Activated CD4-positive, alpha-beta T cell treated with anti-CD3 and anti-CD28 coated beads for 36 hours (primary cell): Measurements from ENCODE around the gene SLC5A11. TPM values are rescaled to one million over a fixed set of nuclear protein-coding genes. Genes with fewer than 3 reads are reported as not detected.
A peak's percentile ranks its signal among the peaks of the same experiment; 100 is the strongest.
"Not testable (repeated sequence)": the region's sequence is repeated elsewhere in the genome, so short reads cannot be mapped to it uniquely, and the experiment has no call there.

Experiments used
- ATAC-seq: fragments of 200-7000 bp; cut with Tn5 transposase; one replicate; pipeline ENCODE4 v1.10.0; 2021; ENCODE audit warnings: mild to moderate bottlenecking, moderate library complexity
- CTCF ChIA-PET: fragments of 350-600 bp; sonication (Branson Sonifier 250); formaldehyde crosslinking; loops from one replicate; lab custom pipeline; 2021; ENCODE audit warnings: antibody characterized with exemption; lab: Charles Lee
- POLR2A ChIA-PET: fragments of 350-600 bp; sonication (Branson Sonifier 250); formaldehyde crosslinking; loops from one replicate; lab custom pipeline; 2021; ENCODE audit warnings: antibody characterized with exemption, inconsistent platforms; lab: Charles Lee
- DNase-seq: peaks from one replicate; pipeline ENCODE4 v3.0.0-alpha.2; 2020
- H3K27ac Mint-ChIP-seq: one replicate; pipeline ENCODE4 v1.8.0; 2021; ENCODE audit warnings: mixed read lengths
- H3K27me3 Mint-ChIP-seq: one replicate; pipeline ENCODE4 v1.8.0; 2021; ENCODE audit warnings: mixed read lengths
- H3K36me3 Mint-ChIP-seq: one replicate; pipeline ENCODE4 v1.8.0; 2021; ENCODE audit warnings: low read depth, mixed read lengths
- H3K4me1 Mint-ChIP-seq: one replicate; pipeline ENCODE4 v1.8.0; 2021; ENCODE audit warnings: mixed read lengths
- H3K4me3 Mint-ChIP-seq: one replicate; pipeline ENCODE4 v1.8.0; 2021; ENCODE audit warnings: mild to moderate bottlenecking, moderate library complexity, mixed read lengths
- H3K9me3 Mint-ChIP-seq: one replicate; pipeline ENCODE4 v1.8.0; 2021; ENCODE audit warnings: low read depth, mixed read lengths
- intact Hi-C, 2 experiments: fragments of 100-400 bp; cut with DNase I in 1 of 2; cut with micrococcal nuclease in 1 of 2; formaldehyde crosslinking; loops; one replicate each; pipeline versions ENCODE4 v1.14.2 to v1.15.1; 2022 to 2024; cut with DNase I, micrococcal nuclease
- total RNA-seq, 2 experiments: library from RNA; stranded (reverse); gene quantifications; one replicate each; pipeline ENCODE4 v1.2.3, GENCODE V29; 2021

Gene SLC5A11
- not detected for total RNA-seq

GRCh38 chr16:24845726-24846547 lies at the start of gene SLC5A11:
Gene SLC5A11, plus strand, starts transcription at chr16:24845963. Its CDS starts 12,681 bp downstream, at chr16:24858644.
- H3K4me3 Mint-ChIP-seq, result no peak within 1 kb of the TSS
- no peak for ATAC-seq
- no peaks in the 10 kb centered on the region for H3K9me3 Mint-ChIP-seq
- CTCF ChIA-PET, result no interaction called here
- peaks cover 7% of the 10 kb centered on the region for H3K4me1 Mint-ChIP-seq
- POLR2A ChIA-PET, result no interaction called here
- no peak within 1 kb of the TSS for H3K27ac Mint-ChIP-seq
- H3K27me3 Mint-ChIP-seq, result no peaks in the 10 kb centered on the region
- intact Hi-C loops, result no loop called here
- H3K36me3 Mint-ChIP-seq, result no peaks in the 10 kb centered on the region
- DNase-seq, result no peak

GRCh38 chr16:24800586-24800985 lies 45.2 kb upstream of the SLC5A11 start:
- peaks cover 58% of the 10 kb centered on the region for H3K36me3 Mint-ChIP-seq
- ATAC-seq, result no peak
- POLR2A ChIA-PET, result no interaction called here

GRCh38 chr16:24801761-24802302 lies 43.9 kb upstream of the SLC5A11 start:
- Mint-ChIP-seq H3K4me3 (no peak overlapping the region), H3K27me3 (no peaks in the 10 kb centered on the region), H3K9me3 (no peaks in the 10 kb centered on the region), H3K4me1 (peaks cover 3% of the 10 kb centered on the region), H3K27ac (peak overlapping the region; percentile 37), H3K36me3 (peaks cover 66% of the 10 kb centered on the region)
- POLR2A ChIA-PET, result no interaction called here
- intact Hi-C loops, result no loop called here
- CTCF ChIA-PET, result interaction anchor here (0.6 to 1.4 kb wide), 2 partner anchors 10 to 259 kb away, joined by 3 read pairs; no protein-coding TSS in a partner anchor
- no peak for DNase-seq
- no peak for ATAC-seq

More at GRCh38 chr16:24800586-24800985, 45.2 kb upstream of the SLC5A11 start:
- Mint-ChIP-seq H3K4me1 (peaks cover 3% of the 10 kb centered on the region), H3K27ac (peak overlapping the region; percentile 4), H3K4me3 (no peak overlapping the region), H3K27me3 (no peaks in the 10 kb centered on the region), H3K9me3 (no peaks in the 10 kb centered on the region)
- DNase-seq, result no peak
- CTCF ChIA-PET, result interaction anchor here (0.6 to 1.4 kb wide), 3 partner anchors 43 to 344 kb away, joined by 3 read pairs; no protein-coding TSS in a partner anchor
- intact Hi-C loops, result no loop called here

GRCh38 chr16:24805484-24805883 lies 40.3 kb upstream of the SLC5A11 start:
- no peak for ATAC-seq
- Mint-ChIP-seq H3K4me1 (no peaks in the 10 kb centered on the region), H3K27ac (no peak overlapping the region), H3K36me3 (peaks cover 61% of the 10 kb centered on the region), H3K27me3 (no peaks in the 10 kb centered on the region), H3K9me3 (no peaks in the 10 kb centered on the region), H3K4me3 (no peak overlapping the region)
- ChIA-PET POLR2A (no interaction called here), CTCF (no interaction called here)
- DNase-seq, result no peak
- intact Hi-C loops, result no loop called here

- intact Hi-C loops, result no loop called here
- POLR2A ChIA-PET, result interaction anchor here (0.6 kb wide), 1 partner anchor 1132 kb away, joined by 6 read pairs; no protein-coding TSS in a partner anchor
- ATAC-seq, result no peak
These were observed 38.5 kb upstream of the SLC5A11 start for GRCh38 chr16:24807301-24807700.

GRCh38 chr16:24810951-24811843 lies 34.6 kb upstream of the SLC5A11 start:
- intact Hi-C loops, result loop anchor here in 1 of 2 experiments (5.0 kb wide), 1 partner anchor 229 kb away; no protein-coding TSS in a partner anchor
- Mint-ChIP-seq H3K36me3 (peaks cover 44% of the 10 kb centered on the region), H3K27ac (peak overlapping the region; percentile 1), H3K4me3 (no peak overlapping the region), H3K9me3 (no peaks in the 10 kb centered on the region), H3K4me1 (no peaks in the 10 kb centered on the region), H3K27me3 (no peaks in the 10 kb centered on the region)
- ChIA-PET POLR2A (no interaction called here), CTCF (no interaction called here)
- ATAC-seq, result no peak
- no peak for DNase-seq

More at GRCh38 chr16:24807301-24807700, 38.5 kb upstream of the SLC5A11 start:
- CTCF ChIA-PET, result interaction anchor here (0.6 to 1.1 kb wide), 2 partner anchors 12 to 28 kb away, joined by 3 read pairs; no protein-coding TSS in a partner anchor
- no peaks in the 10 kb centered on the region for H3K4me1 Mint-ChIP-seq
- DNase-seq, result no peak
- H3K27me3 Mint-ChIP-seq, result no peaks in the 10 kb centered on the region
- H3K9me3 Mint-ChIP-seq, result no peaks in the 10 kb centered on the region
- H3K27ac Mint-ChIP-seq, result no peak overlapping the region
- no peak overlapping the region for H3K4me3 Mint-ChIP-seq
- peaks cover 53% of the 10 kb centered on the region for H3K36me3 Mint-ChIP-seq

- H3K27me3 Mint-ChIP-seq, H3K4me1 Mint-ChIP-seq, POLR2A ChIA-PET, H3K4me3 Mint-ChIP-seq, ATAC-seq, H3K27ac Mint-ChIP-seq, DNase-seq, H3K9me3 Mint-ChIP-seq: not testable (repeated sequence)
- H3K36me3 Mint-ChIP-seq, result peaks cover 39% of the 10 kb centered on the region
- intact Hi-C loops, result loop anchor here in 1 of 2 experiments (5.0 kb wide), 1 partner anchor 231 kb away; no protein-coding TSS in a partner anchor
- CTCF ChIA-PET, result interaction anchor here (1.1 kb wide), 1 partner anchor 17 kb away, joined by 6 read pairs; no protein-coding TSS in a partner anchor
These were observed 33.0 kb upstream of the SLC5A11 start for GRCh38 chr16:24812813-24813212.

GRCh38 chr16:24815021-24815420 lies 30.7 kb upstream of the SLC5A11 start:
- intact Hi-C loops, result no loop called here
- no peak for ATAC-seq
- no peak overlapping the region for H3K4me3 Mint-ChIP-seq
- H3K4me1 Mint-ChIP-seq, result no peaks in the 10 kb centered on the region
- H3K9me3 Mint-ChIP-seq, result no peaks in the 10 kb centered on the region
- H3K27ac Mint-ChIP-seq, result no peak overlapping the region
- CTCF ChIA-PET, result no interaction called here
- POLR2A ChIA-PET, result no interaction called here
- DNase-seq, result no peak
- peaks cover 44% of the 10 kb centered on the region for H3K36me3 Mint-ChIP-seq
- no peaks in the 10 kb centered on the region for H3K27me3 Mint-ChIP-seq

- H3K36me3 Mint-ChIP-seq, result peaks cover 50% of the 10 kb centered on the region
These were observed 29.1 kb upstream of the SLC5A11 start for GRCh38 chr16:24816688-24817087.

GRCh38 chr16:24819462-24820040 lies 26.2 kb upstream of the SLC5A11 start:
- CTCF ChIA-PET, result no interaction called here
- Mint-ChIP-seq H3K4me1 (no peaks in the 10 kb centered on the region), H3K4me3 (no peak overlapping the region), H3K27ac (peak overlapping the region; percentile 43), H3K27me3 (no peaks in the 10 kb centered on the region), H3K9me3 (no peaks in the 10 kb centered on the region), H3K36me3 (peaks cover 52% of the 10 kb centered on the region)
- intact Hi-C loops, result no loop called here
- DNase-seq (no peak), ATAC-seq (no peak)
- POLR2A ChIA-PET, result no interaction called here

More at GRCh38 chr16:24816688-24817087, 29.1 kb upstream of the SLC5A11 start:
- ChIA-PET POLR2A (no interaction called here), CTCF (no interaction called here)
- no peak overlapping the region for H3K4me3 Mint-ChIP-seq
- no peak overlapping the region for H3K27ac Mint-ChIP-seq
- H3K9me3 Mint-ChIP-seq, result no peaks in the 10 kb centered on the region
- intact Hi-C loops, result no loop called here
- DNase-seq (no peak), ATAC-seq (no peak)
- no peaks in the 10 kb centered on the region for H3K27me3 Mint-ChIP-seq
- no peaks in the 10 kb centered on the region for H3K4me1 Mint-ChIP-seq

- no peaks in the 10 kb centered on the region for H3K9me3 Mint-ChIP-seq
- peaks cover 47% of the 10 kb centered on the region for H3K36me3 Mint-ChIP-seq
- CTCF ChIA-PET, result no interaction called here
- H3K4me1 Mint-ChIP-seq, result no peaks in the 10 kb centered on the region
- DNase-seq, result no peak
- H3K27ac Mint-ChIP-seq, result no peak overlapping the region
- no peak overlapping the region for H3K4me3 Mint-ChIP-seq
- POLR2A ChIA-PET, result no interaction called here
- ATAC-seq, result no peak
- intact Hi-C loops, result no loop called here
- no peaks in the 10 kb centered on the region for H3K27me3 Mint-ChIP-seq
These were observed 25.2 kb upstream of the SLC5A11 start for GRCh38 chr16:24820522-24820921.
